HEK293 (cell line): Measurements from ENCODE around the gene WHRN.
A peak's percentile ranks its signal among the peaks of the same experiment; 100 is the strongest.

Source experiments
- CTCF ChIP-seq: fragments of 450-650 bp; formaldehyde crosslinking; IDR thresholded peaks from 2 replicates; pipeline ENCODE4 v1.5.1; 2016; ENCODE audit warnings: missing biosample characterization, missing genetic modification characterization
- PATZ1 ChIP-seq: fragments of 450-650 bp; formaldehyde crosslinking; IDR thresholded peaks from 2 replicates; pipeline ENCODE4 v1.5.1; 2016; ENCODE audit warnings: missing biosample characterization, missing genetic modification characterization
- ZBTB11 ChIP-seq: fragments of 450-650 bp; formaldehyde crosslinking; conservative IDR thresholded peaks from 2 replicates; pipeline ENCODE4 v1.5.1; 2016; ENCODE audit warnings: low read depth, missing biosample characterization, missing genetic modification characterization
- ZNF341 ChIP-seq: fragments of 450-650 bp; formaldehyde crosslinking; IDR thresholded peaks from 2 replicates; pipeline ENCODE4; 2016; ENCODE audit warnings: low read depth, missing biosample characterization, missing genetic modification characterization

GRCh38 chr9:114397848-114398605 is 107.2 kb downstream of the WHRN start:
- TF ChIP-seq PATZ1 (tag by site-specific recombination): peak; percentile 81
- TF ChIP-seq CTCF (tag by site-specific recombination): 0 out of 2 replicates have a peak, but pooled peaks have one; percentile 9
- no peak for TF ChIP-seq ZNF341 (tag by site-specific recombination)
- no peak for TF ChIP-seq ZBTB11 (tag by site-specific recombination)
